Central memory CD8-positive, alpha-beta T cell (primary cell): Measurements from ENCODE around the gene FSTL3.
"Not testable (repeated sequence)": the region's sequence is repeated elsewhere in the genome, so short reads cannot be mapped to it uniquely, and the experiment has no call there.

Experiments used
- ATAC-seq: fragments of 150-1000 bp; cut with Tn5 transposase; replicated peaks from 2 replicates; pipeline ENCODE4 v1.10.0; 2022; ENCODE audit warnings: mild to moderate bottlenecking, moderate FRiP score, moderate number of reproducible peaks; ENCODE audit not compliant: poor library complexity, severe bottlenecking; ENCODE audit errors: extremely low read depth
- DNase-seq, 2 donors: peaks; one replicate each; pipeline ENCODE4 v3.0.0; 2021; ENCODE audit warnings: low spot score in 2 of 2
- H3K27ac Mint-ChIP-seq: one replicate; pipeline ENCODE4 v1.8.0; 2022; ENCODE audit warnings: low read depth, mild to moderate bottlenecking, moderate library complexity, mixed read lengths
- H3K27me3 Mint-ChIP-seq: one replicate; pipeline ENCODE4 v1.8.0; 2022; ENCODE audit warnings: mixed read lengths
- H3K36me3 Mint-ChIP-seq: one replicate; pipeline ENCODE4 v1.8.0; 2022; ENCODE audit warnings: mild to moderate bottlenecking, moderate library complexity, mixed read lengths; ENCODE audit not compliant: insufficient read depth
- H3K4me1 Mint-ChIP-seq: one replicate; pipeline ENCODE4 v1.8.0; 2022; ENCODE audit warnings: mixed read lengths
- H3K4me3 Mint-ChIP-seq: one replicate; pipeline ENCODE4 v1.8.0; 2022; ENCODE audit warnings: mild to moderate bottlenecking, moderate library complexity, mixed read lengths
- H3K9me3 Mint-ChIP-seq: one replicate; pipeline ENCODE4 v1.8.0; 2022; ENCODE audit warnings: mixed read lengths

Gene FSTL3

DNA sequence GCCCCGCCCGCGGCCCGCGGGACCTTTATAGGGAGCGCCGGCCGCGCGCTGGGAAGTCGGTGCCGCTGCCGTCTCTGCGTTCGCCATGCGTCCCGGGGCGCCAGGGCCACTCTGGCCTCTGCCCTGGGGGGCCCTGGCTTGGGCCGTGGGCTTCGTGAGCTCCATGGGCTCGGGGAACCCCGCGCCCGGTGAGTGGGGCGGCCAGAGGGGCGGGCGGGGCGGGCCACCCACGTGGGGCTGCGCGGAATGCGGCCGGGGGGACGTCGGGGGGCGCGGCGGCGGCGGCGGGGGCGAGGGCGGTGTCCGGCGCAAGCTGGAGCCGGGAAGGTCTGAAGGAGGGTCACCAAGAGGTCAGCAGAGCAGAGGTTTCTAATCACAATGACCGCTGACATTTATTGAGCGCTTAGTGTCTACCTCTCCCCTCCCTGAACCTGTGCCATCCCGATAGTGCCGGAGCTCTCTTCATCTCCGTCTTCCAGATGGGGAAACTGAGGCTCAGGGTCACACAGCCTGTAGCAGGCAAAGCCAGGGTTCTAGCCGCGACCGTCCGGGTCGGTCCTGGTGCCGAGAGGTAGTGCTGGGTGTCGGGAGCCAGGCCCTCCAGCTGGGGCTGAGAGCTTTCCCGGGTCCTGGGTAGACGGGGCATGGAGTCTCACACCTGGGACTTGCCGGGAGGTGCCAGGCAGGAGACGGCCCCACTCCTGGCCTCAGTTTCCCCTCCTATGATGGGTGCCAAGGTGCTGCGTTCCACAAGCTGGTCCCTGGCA, at the start of gene FSTL3:
TSS of gene FSTL3 (plus strand) at position 54 of the 767 bp plus-strand sequence. CDS start at position 86, 32 bp downstream.
- no peak for DNase-seq
- peaks cover 22% of the 10 kb centered on the region for H3K27me3 Mint-ChIP-seq
- no peak for ATAC-seq
- no peaks in the 10 kb centered on the region for H3K9me3 Mint-ChIP-seq
- H3K36me3 Mint-ChIP-seq = no peaks in the 10 kb centered on the region
- H3K27ac Mint-ChIP-seq = no peak within 1 kb of the TSS
- peaks cover 6% of the 10 kb centered on the region for H3K4me1 Mint-ChIP-seq
- H3K4me3 Mint-ChIP-seq = peak within 1 kb of the TSS; percentile 25

DNA sequence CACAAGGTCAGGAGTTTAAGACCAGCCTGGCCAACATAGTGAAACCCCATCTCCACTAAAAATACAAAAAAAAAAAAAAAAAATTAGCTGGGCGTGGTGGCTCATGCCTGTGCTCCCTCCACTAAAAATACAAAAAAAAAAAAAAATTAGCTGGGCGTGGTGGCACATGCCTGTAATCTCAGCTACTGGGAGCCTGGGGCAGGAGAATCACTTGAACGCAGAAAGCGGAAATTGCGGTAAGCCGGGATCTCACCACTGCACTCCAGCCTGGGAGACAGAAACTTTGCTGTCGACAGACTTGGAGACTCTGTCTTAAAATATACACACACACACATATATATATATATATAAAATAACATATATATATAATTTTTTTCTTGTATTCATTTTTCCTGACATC, 49.6 kb upstream of the FSTL3 start:
- H3K27me3 Mint-ChIP-seq, H3K27ac Mint-ChIP-seq, ATAC-seq, H3K4me3 Mint-ChIP-seq, DNase-seq, H3K9me3 Mint-ChIP-seq: not testable (repeated sequence)
- H3K36me3 Mint-ChIP-seq = peaks cover 31% of the 10 kb centered on the region
- peaks cover 17% of the 10 kb centered on the region for H3K4me1 Mint-ChIP-seq

DNA sequence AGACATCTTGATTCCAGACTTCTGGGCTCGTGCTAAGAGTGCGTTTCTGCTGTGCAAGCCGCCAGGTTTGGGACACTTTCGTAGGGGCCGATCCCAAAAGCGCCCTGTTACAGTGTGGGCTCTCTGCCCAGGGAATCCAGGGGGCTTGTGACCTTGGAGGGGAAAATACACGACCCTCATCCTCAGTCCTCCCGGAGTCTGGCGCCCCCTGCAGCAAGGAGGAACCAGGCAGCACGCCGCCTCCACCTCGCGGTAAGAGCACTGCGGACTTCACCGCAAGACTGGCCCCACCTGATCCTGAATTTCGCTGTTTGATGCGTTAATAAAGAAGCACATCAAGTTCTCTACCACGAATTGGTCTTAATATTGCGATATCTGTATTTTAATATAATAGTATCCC, 48.0 kb upstream of the FSTL3 start:
- Mint-ChIP-seq H3K27ac (no peak overlapping the region), H3K36me3 (peaks cover 39% of the 10 kb centered on the region), H3K9me3 (no peaks in the 10 kb centered on the region), H3K4me1 (peaks cover 29% of the 10 kb centered on the region), H3K27me3 (no peaks in the 10 kb centered on the region), H3K4me3 (no peak overlapping the region)
- ATAC-seq (no peak), DNase-seq (no peak)

DNA sequence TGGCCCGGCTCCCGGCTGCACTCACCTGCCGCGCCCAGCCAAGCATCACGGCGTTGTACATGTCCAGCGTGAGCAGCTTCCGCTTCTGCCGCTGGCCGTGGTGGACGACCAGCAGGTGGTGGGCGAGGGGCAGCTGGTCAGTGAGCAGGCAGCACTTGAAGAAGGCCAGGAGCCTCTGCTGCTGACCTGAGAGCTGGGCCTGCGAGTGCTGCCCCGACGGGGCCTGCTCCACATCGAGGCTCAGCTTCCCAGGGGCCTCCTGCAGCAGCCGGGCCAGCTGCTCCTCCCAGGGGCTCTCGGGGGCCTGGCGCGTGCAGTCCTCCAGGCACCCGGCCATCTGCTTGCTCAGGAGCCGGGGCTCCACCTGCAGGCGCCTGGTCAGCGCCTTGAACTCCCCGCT, 46.7 kb upstream of the FSTL3 start:
- ATAC-seq, H3K27me3 Mint-ChIP-seq, H3K27ac Mint-ChIP-seq, H3K9me3 Mint-ChIP-seq, DNase-seq, H3K4me3 Mint-ChIP-seq: not testable (repeated sequence)
- Mint-ChIP-seq H3K36me3 (peaks cover 45% of the 10 kb centered on the region), H3K4me1 (peaks cover 39% of the 10 kb centered on the region)

DNA sequence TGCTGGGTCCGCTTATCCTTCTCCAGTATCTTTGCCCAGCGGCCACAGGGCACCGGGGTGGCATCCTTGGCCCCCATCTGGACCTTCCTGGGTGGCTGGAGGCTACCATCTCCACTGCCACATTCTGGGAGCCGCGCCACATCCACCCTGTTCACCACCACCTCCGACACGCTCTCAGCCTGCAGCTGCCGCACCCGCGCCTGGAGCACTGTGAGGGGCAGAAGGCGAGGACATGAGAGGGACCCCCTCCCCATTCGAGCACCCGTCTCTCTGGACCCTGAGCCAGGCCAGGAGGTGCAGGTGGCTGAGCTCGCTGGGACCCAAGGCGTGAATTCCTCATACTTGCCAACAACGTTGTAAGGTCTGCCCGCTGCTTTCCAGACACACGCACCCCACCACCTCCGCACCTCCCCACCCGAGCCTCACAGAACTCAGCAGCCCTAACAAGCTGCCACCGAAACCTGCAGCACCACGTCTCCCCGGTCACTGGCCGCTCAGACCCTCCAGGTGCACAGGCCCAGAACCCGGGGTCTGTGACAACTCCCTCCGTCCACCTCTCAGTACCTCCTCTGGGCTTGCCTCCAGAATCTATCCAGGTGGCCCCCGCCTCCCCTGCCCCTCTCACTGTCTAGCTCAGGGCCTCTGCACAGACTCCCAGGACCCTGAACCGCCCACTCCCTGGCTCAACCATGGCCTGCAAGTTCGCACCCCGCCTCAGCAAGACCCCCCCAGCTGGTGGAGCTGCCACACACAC, 46.1 kb upstream of the FSTL3 start:
- Mint-ChIP-seq H3K27ac (no peak overlapping the region), H3K4me1 (peaks cover 39% of the 10 kb centered on the region), H3K36me3 (peaks cover 45% of the 10 kb centered on the region), H3K9me3 (no peaks in the 10 kb centered on the region), H3K27me3 (no peaks in the 10 kb centered on the region), H3K4me3 (no peak overlapping the region)
- ATAC-seq (no peak), DNase-seq (no peak)

DNA sequence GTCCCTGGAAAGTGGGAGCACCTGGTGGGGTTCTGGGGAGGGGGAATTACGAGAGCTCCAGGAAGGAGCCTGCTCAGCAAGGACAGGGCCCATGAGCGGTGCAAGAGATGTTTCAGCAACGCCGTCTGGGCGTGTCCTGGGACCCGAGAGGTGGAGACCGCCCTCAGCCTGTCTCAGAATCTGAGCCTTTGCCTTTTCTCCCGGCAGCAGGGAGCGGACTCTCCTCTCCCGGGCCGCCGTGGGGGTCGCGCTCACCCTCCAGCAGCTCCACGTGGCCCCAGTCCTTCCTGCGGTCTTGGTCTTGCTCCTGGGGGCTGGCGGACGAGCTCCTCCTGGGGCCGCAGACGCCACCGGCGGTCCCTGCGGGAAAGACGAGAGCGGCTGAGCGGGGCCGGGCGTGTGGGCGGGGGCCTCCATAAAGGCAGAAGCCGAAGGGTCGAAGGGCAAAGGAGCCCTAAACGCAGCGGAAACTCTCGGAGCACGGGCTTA, 43.6 kb upstream of the FSTL3 start:
- Mint-ChIP-seq H3K4me1 (peaks cover 43% of the 10 kb centered on the region), H3K36me3 (peaks cover 38% of the 10 kb centered on the region), H3K4me3 (peak overlapping the region; percentile 95), H3K27me3 (no peaks in the 10 kb centered on the region), H3K9me3 (no peaks in the 10 kb centered on the region), H3K27ac (peak overlapping the region; percentile 97)
- ATAC-seq (no peak), DNase-seq (no peak)

DNA sequence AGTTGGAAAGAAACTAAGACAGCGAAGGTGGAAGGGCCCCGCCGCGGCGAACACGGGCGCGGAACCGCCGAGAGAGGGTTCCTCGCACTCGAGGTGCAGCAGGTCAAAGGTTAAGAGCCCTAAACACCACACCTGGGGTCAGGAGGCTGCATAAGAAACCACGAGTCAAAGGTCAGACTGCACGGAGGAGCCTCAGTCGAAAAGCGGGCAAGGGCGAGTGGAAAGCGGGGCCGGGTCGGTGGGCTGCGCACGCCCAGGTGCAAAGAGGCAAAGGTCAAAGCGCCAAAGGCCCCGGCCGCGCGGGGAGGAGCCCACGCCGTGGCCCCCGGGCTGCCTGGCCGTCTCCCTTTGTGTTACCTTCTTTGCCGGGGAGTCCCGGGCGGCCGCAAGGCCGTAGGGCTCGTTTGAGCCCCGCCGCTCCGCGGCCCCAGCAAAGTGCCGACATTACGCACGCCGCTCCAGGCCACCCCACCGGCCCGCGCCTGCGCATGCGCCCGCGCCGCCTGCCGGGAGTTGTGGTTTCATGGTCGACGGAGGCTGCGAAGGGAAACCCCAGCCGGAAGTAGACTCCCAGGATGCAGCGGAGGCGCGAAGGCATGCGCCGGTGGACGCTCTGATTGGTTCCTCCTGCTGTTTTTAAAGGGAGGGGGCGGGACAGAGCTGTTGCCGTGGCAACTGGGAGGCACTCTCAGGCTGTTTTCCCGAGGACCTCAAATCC, 43.0 kb upstream of the FSTL3 start, which contains the start of gene POLRMT:
TSS of gene POLRMT (minus strand) at position 470 of the 718 bp plus-strand sequence. CDS start at position 445, 25 bp downstream.
- Mint-ChIP-seq H3K36me3 (peaks cover 36% of the 10 kb centered on the region), H3K4me3 (peak within 1 kb of the TSS; percentile 95), H3K4me1 (peaks cover 43% of the 10 kb centered on the region), H3K27ac (peak within 1 kb of the TSS; percentile 97), H3K27me3 (no peaks in the 10 kb centered on the region), H3K9me3 (no peaks in the 10 kb centered on the region)
- ATAC-seq (peak; percentile 95), DNase-seq (peak; percentile 80 to 92)

DNA sequence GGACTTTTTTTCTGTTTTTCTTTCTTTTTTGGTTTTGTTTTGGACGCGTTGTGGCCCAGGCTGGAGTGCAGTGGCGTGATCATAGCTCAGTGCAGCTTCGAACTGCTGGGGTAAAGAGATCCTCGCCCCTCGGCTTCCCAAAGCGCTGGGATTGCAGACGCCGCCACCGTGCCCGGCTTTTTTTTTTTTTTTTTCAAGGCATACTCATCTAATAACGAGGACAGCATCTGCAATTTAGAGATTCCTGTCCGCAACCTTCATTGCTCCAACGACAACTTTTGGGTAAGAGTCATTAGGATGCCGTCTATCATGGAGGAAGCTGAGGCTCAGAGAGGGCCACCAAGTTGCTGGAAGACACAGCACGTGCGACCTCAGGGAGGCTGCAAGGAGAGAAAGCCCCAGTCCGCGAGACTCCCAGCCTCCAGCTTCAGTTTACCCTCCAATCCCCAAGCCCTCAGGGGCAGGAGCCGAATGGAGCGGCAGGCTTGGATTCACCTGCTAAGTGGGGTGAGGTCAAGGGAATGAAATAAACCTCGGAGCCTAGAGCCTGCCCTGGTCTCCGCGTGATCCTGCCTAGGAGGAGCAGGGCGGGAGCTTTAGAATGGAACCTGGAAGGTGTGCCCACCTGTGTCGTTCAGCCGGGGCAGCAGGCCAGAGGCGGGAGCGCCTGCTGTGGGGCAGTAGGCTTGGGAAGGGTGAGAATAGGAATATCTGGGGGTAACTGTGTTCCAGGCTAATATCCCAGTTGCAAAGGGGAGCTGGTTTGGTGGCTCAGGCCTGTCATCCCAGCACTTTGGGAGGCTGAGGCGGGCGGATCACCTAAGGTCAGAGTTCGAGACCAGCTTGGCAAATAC, 42.2 kb upstream of the FSTL3 start:
- H3K27ac Mint-ChIP-seq = peak overlapping the region; percentile 97
- DNase-seq (no peak), ATAC-seq (no peak)
- no peaks in the 10 kb centered on the region for H3K9me3 Mint-ChIP-seq
- peak overlapping the region; percentile 95 for H3K4me3 Mint-ChIP-seq
- H3K36me3 Mint-ChIP-seq = peaks cover 30% of the 10 kb centered on the region
- H3K27me3 Mint-ChIP-seq = no peaks in the 10 kb centered on the region
- H3K4me1 Mint-ChIP-seq = peaks cover 39% of the 10 kb centered on the region

DNA sequence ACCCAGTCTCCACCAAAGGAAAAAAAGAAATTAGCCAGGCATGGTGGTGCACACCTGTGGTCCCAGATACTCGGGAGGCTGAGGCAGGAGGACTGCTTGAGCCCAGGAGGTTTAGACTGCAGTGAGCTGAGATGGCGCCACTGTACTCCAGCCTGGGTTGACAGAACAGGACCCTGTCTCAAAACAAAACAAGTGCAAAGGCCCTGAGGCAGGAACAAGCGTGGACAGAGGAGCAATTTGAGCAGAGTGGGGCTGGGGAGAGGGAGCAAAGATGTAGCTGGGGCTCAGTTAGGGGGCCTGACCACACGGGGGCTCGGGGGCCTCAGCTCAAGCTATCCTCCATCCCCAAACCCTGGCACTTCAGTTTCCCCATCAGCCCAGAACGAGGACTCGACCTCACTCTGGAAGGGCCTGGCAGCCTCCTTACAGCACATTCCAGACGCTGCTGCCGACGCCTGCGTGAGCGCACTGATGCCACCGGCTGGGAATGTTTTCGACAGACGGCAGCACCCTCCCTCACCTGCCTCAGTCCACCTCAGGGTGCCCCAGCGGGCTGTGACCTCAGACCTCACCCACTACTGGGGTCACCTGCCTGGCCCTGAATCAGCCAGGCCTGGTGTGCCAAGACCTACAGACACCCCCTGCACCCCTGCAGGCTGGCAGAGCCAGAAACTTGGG, 41.1 kb upstream of the FSTL3 start:
- no peak overlapping the region for H3K27ac Mint-ChIP-seq
- DNase-seq = no peak
- H3K9me3 Mint-ChIP-seq = no peaks in the 10 kb centered on the region

DNA sequence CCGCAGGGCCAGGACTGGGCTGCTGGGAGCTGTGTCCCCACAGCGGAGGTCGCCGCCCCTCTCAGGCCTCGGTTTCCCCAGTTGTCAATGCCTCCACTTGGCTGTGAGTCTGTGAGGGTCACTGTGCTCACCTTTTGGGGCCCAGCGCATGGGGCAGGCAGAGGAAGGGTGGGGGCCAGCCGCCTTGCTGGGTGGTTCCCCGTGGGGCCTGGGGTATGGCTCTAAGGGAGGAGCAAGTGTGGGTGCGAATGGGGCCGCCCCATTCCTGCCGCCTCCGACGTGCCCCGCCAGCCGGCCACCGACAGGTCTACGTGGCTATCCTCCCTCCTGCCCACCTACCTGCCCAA, 37.3 kb upstream of the FSTL3 start:
- Mint-ChIP-seq H3K9me3 (no peaks in the 10 kb centered on the region), H3K27me3 (no peaks in the 10 kb centered on the region), H3K27ac (peak overlapping the region; percentile 98)

More for the DNA sequence above, 41.1 kb upstream of the FSTL3 start:
- peaks cover 44% of the 10 kb centered on the region for H3K4me1 Mint-ChIP-seq
- H3K4me3 Mint-ChIP-seq = peak overlapping the region; percentile 25
- ATAC-seq = no peak
- no peaks in the 10 kb centered on the region for H3K27me3 Mint-ChIP-seq
- peaks cover 26% of the 10 kb centered on the region for H3K36me3 Mint-ChIP-seq

More for the DNA sequence above, 37.3 kb upstream of the FSTL3 start:
- Mint-ChIP-seq H3K36me3 (peaks cover 5% of the 10 kb centered on the region), H3K4me3 (peak overlapping the region; percentile 78), H3K4me1 (peaks cover 25% of the 10 kb centered on the region)
- no peak for ATAC-seq
- no peak for DNase-seq
